Small intestine (tissue), 7 donors: ENCODE data around the gene EEF1A2. TPM values are rescaled to one million over a fixed set of nuclear protein-coding genes. Genes with fewer than 3 reads are reported as not detected.

Experiments used
- DNase-seq, 2 donors: peaks; one replicate each; pipeline versions ENCODE4 v3.0.0 to v3.0.0-alpha.2; 2013
- FAIRE-seq: peaks from 2 replicates; lab custom pipeline; 2012; peaks lifted over from hg19 to GRCh38; lab: Jason Lieb, UNC
- H3K27ac ChIP-seq, 3 donors: one replicate each; pipeline ENCODE4 v1.5.1; 2013; ENCODE audit warnings: low read length in 2 of 3, mild to moderate bottlenecking in 2 of 3, control low read depth in 1 of 3, inconsistent platforms in 1 of 3, low read depth in 1 of 3, moderate library complexity in 1 of 3
- H3K27me3 ChIP-seq, 3 donors: one replicate each; pipeline ENCODE4 v1.6.1; 2013; ENCODE audit warnings: low read length in 3 of 3, inconsistent platforms in 1 of 3; ENCODE audit not compliant: control insufficient read depth in 3 of 3, insufficient read depth in 3 of 3
- H3K36me3 ChIP-seq, 3 donors: one replicate each; pipeline ENCODE4 v1.6.1; 2013; ENCODE audit warnings: low read length in 3 of 3, inconsistent platforms in 1 of 3, low read depth in 1 of 3, mild to moderate bottlenecking in 1 of 3, moderate library complexity in 1 of 3; ENCODE audit not compliant: control insufficient read depth in 3 of 3, insufficient read depth in 2 of 3
- H3K4me1 ChIP-seq, 3 donors: one replicate each; pipeline ENCODE4 v1.6.1; 2013; ENCODE audit warnings: low read length in 2 of 3, inconsistent platforms in 1 of 3, low read depth in 1 of 3, mild to moderate bottlenecking in 1 of 3, moderate library complexity in 1 of 3; ENCODE audit not compliant: control insufficient read depth in 3 of 3, insufficient read depth in 2 of 3
- H3K4me3 ChIP-seq, 3 donors: one replicate each; pipeline ENCODE4 v1.5.1; 2013; ENCODE audit warnings: low read length in 3 of 3, control low read depth in 1 of 3, inconsistent platforms in 1 of 3, low read depth in 1 of 3, mild to moderate bottlenecking in 1 of 3, moderate library complexity in 1 of 3
- H3K9me3 ChIP-seq, 2 donors: one replicate each; pipeline ENCODE4 v1.6.1; 2013; ENCODE audit warnings: low read depth in 1 of 2, low read length in 1 of 2; ENCODE audit not compliant: control insufficient read depth in 2 of 2, insufficient read depth in 1 of 2
- WGBS, 3 donors: extraction: QIAGEN DNeasy Blood & Tissue Kit; methylation state at CpG; one replicate each; pipeline ENCODE4 v1.1.7; 2013; 5-methylcytosine and 5-hydroxymethylcytosine counted together
- polyA plus RNA-seq, 4 donors: library from polyadenylated mRNA; stranded (reverse) in 3 of 4; unstranded in 1 of 4; fragments of 200-250 nt in 3 of 4; fragments of 120-200 nt in 1 of 4; gene quantifications; one replicate each; pipeline versions ENCODE4 v1.2.1 to v1.2.3, GENCODE V29; 2013
- donor health status: healthy with polysubstance abuse.
- donor health status: control.
- donor health status: control.
- donor health status: Bipolar disorder and iron deficiency.
- donor health status: healthy.

The EEF1A2 gene
- polyA plus RNA-seq, 4 donors: 3.1 to 18.6 (median 9.7) TPM

DNA sequence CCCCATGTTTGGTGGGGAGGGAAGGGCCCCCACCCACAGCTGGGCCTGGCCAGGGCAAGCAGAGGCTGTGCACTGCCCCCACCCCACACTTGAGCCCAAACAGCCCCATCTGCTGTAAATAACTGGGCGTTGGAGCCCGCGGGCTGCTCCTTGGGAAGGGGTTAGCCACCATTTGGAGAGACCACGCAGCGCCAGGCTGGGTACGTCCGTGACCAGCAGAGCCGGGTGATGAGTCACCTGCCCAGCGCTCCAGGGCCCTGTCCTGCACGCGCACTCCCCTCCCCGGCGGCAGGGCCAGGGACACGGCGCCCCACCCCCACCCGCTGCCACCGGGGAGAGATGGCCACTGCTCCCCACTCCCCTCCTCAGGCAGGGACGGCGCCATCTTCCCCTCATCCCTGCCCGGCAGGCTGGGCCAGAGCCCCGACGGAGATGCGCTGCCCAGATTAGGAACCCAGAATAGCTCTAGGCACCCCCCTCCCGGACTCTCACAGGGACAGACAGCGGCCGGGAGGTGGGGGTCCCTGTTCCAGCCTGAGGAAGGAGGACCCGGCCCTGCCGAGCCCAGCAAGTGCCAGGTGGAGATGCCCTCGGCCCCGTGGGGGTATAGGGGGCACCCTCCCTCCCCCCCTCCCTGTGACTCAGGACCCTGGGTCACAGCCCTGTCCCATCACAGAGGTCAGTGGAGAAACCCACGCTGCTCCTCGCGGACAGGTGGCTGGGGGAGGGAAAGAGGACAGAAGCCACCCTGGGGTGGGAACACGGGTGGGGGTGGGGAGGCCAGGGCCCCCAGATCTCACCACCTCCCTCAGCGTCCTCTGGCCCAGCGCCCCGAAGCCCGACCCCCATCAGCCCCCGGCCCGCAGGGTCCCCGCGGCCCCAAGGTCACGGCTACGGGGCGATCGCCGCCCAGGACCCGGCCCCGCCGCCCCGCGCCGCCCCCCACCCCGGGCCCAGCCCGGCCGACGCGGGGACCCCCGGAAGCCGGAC lies 642 bp downstream of the EEF1A2 start:
- Histone ChIP-seq H3K27me3 (peaks cover 7 to 66% (median 13%) of the 10 kb centered on the region in 3 donors), H3K36me3 (no peaks in the 10 kb centered on the region), H3K4me3 (peak overlapping the region in 1 of 3 donors; percentile 50), H3K4me1 (peaks cover 0 to 9% (median 0%) of the 10 kb centered on the region in 3 donors), H3K27ac (no peak overlapping the region), H3K9me3 (no peaks in the 10 kb centered on the region)
- WGBS, 3 donors: 2 to 6% (median 3%) methylated on average over 33 to 60 of the region's 60 CpGs
- no peak for DNase-seq
- no peak for FAIRE-seq

DNA sequence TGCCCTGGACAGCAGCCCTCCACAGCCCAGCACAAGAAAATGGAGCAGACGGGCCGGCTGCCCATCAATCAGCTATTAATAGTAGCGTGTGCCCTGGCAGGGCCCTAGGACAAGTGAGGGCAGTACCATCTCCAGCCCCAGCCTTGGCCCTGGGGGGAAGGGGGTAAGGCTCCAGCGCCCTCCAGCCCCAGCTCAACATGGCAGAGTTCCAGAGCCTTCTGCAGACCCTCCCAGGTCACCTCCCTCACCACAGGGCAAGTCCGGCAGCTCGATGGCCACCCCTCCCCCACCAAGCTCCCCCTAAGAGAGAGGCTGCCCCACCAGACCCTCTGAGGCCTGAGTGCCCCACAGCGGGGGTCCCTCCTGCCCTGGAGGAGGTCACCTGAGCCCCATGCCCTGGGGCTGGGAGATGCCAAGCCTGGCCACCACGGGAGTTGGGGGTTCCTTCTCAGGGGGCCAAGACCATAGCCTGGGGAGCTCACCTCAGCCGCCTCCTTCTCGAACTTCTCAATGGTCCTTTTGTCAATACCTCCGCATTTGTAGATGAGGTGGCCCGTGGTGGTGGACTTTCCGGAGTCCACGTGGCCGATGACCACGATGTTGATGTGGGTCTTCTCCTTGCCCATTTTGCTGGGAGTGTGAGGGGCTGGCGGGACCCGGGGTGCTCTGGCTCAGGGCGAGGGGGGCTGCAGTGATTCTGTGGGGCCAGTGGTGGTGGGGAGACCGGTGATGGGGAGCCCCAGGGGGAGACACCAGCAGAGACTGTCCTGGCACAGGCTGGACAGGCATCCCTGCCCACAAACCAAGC lies 1.5 kb downstream of the EEF1A2 start:
- FAIRE-seq (no peak), DNase-seq (no peak)
- Histone ChIP-seq H3K4me3 (no peak overlapping the region), H3K9me3 (no peaks in the 10 kb centered on the region), H3K27me3 (peaks cover 7 to 58% (median 13%) of the 10 kb centered on the region in 3 donors), H3K4me1 (peaks cover 0 to 9% (median 0%) of the 10 kb centered on the region in 3 donors), H3K27ac (no peak overlapping the region), H3K36me3 (no peaks in the 10 kb centered on the region)
- WGBS, 3 donors: 50 to 64% (median 51%) methylated on average over 19 to 20 of the region's 20 CpGs

DNA sequence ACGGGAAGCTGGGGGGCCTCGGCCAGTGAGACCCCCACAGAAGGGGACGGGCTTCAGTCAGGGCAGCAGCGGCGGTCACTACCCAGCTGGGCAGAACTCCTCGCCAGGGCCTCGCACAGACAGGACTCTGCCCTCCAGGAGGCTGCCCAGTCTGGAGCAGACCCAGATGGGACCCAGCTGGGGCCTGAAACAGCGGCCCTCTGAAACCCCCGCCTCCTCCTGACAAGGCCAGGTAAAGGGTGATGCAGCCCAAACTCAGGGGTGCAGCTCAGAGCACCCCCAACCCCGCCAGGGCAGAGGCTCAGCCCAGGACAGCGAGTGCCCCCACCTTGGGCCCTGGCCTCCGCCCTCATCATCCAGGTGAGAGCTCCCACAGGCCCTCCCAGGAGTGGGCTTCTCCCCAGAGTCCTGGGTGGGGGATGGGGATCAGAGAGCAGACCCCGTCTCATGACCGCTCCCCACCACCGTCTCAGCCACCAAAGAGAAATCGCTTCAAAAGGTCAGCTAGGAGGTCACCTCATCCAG lies 2.2 kb downstream of the EEF1A2 start:
- FAIRE-seq (no peak), DNase-seq (no peak)
- WGBS, 3 donors: 51 to 59% (median 57%) methylated on average over 15 to 16 of the region's 16 CpGs
- Histone ChIP-seq H3K36me3 (no peaks in the 10 kb centered on the region), H3K27me3 (peaks cover 7 to 54% (median 13%) of the 10 kb centered on the region in 3 donors), H3K4me1 (peaks cover 0 to 9% (median 0%) of the 10 kb centered on the region in 3 donors), H3K27ac (no peak overlapping the region), H3K9me3 (no peaks in the 10 kb centered on the region), H3K4me3 (no peak overlapping the region)

DNA sequence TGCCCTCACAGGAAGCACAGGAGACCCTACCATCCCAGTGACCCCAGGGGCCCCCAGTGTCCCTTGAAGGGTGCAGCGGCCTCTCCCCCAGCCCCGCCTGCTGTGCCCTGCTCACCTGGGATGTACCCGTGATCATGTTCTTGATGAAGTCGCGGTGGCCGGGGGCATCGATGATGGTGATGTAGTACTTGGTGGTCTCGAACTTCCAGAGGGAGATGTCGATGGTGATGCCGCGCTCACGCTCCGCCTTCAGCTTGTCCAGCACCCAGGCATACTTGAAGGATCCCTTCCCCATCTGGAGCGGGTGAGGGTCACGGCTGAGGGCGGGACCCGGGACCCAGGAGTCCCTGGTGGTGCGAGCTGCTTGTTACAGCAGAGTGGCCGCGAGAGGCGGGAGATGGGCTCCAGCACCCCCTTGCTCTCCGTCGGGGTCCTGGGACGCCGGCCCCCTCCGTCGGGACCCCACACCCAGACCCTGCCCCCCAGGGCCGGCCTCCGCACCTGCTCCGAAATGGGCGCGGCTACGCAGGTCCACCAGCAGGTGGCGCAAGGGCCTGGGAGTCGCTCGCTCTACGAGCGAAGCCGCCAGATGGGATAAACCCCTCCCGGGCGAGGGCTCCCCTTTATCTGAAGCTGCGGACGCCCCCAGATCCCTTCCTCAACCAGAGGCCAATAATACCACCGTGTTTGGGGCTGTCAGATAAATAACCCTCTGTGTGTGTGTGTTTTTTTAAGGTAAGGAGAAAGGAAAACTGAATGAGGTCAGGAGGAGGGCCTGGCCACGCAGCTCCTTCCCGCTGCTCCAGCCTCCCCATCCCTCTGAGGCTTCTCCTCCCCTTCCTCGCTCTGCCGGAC lies 2.9 kb downstream of the EEF1A2 start:
- 19 to 24% (median 22%) methylated on average over 42 to 48 of the region's 48 CpGs for WGBS, 3 donors
- peak; percentile 57 to 72 for DNase-seq
- peaks cover 7 to 51% (median 13%) of the 10 kb centered on the region in 3 donors for H3K27me3 ChIP-seq

DNA sequence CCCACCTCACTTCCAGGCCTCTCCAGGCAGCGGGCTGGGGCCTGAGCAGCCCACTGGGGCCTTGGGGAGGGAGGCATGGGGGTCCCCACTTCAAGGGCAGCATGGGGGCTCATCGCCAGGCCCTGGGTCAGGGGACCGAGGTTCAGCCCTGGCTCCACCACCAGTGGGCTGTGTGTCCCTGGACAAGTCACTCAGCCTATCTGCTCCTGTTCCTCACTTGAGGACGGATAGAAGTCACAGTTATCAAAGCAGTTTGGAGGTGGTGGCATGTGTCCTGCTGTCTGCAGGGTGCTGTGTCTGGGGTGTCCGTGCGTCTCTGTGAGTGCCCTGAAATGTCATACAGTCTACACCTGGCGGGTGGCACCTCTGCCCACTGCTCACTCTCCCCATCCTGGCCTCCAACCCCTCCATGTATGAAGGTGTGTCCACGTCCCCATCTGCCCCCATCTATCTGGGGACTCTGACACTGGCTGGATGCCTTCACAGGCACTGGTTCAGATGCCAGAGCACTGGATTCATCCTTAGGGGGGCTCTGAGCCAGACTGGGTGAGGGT lies 3.6 kb downstream of the EEF1A2 start:
- 59 to 85% (median 74%) methylated on average over 7 to 8 of the region's 8 CpGs for WGBS, 3 donors
- Histone ChIP-seq H3K36me3 (no peaks in the 10 kb centered on the region), H3K27ac (no peak overlapping the region), H3K9me3 (no peaks in the 10 kb centered on the region), H3K27me3 (peaks cover 7 to 45% (median 11%) of the 10 kb centered on the region in 3 donors), H3K4me3 (no peak overlapping the region), H3K4me1 (peaks cover 0 to 9% (median 0%) of the 10 kb centered on the region in 3 donors)
- no peak for DNase-seq
- FAIRE-seq: no peak

More for the DNA sequence above, 2.9 kb downstream of the EEF1A2 start:
- Histone ChIP-seq H3K4me1 (peaks cover 0 to 9% (median 0%) of the 10 kb centered on the region in 3 donors), H3K27ac (no peak overlapping the region), H3K9me3 (no peaks in the 10 kb centered on the region), H3K4me3 (no peak overlapping the region), H3K36me3 (no peaks in the 10 kb centered on the region)
- no peak for FAIRE-seq

DNA sequence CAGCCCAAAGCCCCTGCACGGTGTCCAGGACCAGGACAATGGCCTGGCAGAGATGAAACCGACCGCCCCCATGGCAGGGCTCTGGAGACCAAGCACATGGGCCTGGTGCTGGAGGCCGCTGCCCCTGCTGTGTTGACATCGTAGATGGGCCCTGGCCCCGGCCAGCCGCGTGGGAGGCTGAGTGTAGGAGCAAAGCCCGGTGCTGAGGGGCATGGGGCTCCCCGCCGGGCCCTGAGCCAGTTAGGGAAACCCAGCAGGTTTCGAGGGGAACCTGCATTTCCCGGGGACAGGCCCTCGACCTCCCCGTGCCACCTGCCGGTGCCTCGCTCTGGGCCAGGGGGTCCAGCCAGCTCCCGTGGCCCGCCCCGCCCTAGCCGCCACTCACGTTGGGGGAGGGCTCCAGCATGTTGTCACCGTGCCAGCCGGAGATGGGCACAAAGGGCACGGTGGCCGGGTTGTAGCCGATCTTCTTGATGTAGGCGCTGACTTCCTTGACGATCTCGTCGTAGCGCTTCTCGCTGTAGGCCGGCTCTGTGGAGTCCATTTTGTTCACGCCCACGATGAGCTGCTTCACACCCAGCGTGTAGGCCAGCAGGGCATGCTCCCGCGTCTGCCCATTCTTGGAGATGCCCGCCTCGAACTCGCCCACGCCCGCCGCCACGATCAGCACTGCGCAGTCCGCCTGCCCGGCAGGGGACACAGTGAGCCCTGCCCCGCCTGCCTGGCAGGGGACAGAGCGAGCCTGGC lies 4.3 kb downstream of the EEF1A2 start:
- FAIRE-seq: no peak
- H3K9me3 ChIP-seq: no peaks in the 10 kb centered on the region
- H3K4me3 ChIP-seq: no peak overlapping the region
- 67 to 83% (median 72%) methylated on average over 49 to 51 of the region's 51 CpGs for WGBS, 3 donors
- H3K27ac ChIP-seq: no peak overlapping the region
- peaks cover 7 to 38% (median 11%) of the 10 kb centered on the region in 3 donors for H3K27me3 ChIP-seq
- no peaks in the 10 kb centered on the region for H3K36me3 ChIP-seq
- no peak for DNase-seq
- peaks cover 0 to 9% (median 0%) of the 10 kb centered on the region in 3 donors for H3K4me1 ChIP-seq

DNA sequence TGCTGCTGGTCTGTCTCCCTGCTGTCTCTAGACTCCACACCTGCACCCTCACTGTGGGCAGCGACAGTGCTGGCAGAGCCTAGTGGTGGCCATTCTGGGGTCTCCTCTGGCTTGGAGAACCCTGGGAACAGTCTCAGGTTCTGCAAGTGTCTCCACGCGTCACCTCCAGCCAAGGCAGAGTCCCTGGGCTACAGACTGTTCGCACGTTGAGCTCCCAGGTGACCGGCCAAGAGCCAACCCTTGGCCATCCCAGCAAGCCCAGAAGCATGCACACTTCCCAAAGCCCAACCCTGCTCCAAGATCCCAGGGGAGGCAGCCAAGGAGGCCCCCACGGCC lies 4.8 kb downstream of the EEF1A2 start:
- 68 to 83% (median 81%) methylated on average over 7 of the region's 7 CpGs for WGBS, 3 donors
- no peaks in the 10 kb centered on the region for H3K36me3 ChIP-seq
- peaks cover 0 to 6% (median 0%) of the 10 kb centered on the region in 3 donors for H3K4me1 ChIP-seq
- H3K27me3 ChIP-seq: peaks cover 9 to 36% (median 11%) of the 10 kb centered on the region in 3 donors
- FAIRE-seq: no peak
- no peaks in the 10 kb centered on the region for H3K9me3 ChIP-seq
- no peak overlapping the region for H3K4me3 ChIP-seq
- H3K27ac ChIP-seq: no peak overlapping the region
- DNase-seq: no peak
